Gastroesophageal sphincter (tissue), 4 donors: ENCODE measurements around the gene INPP4B. TPM values are rescaled to one million over a fixed set of nuclear protein-coding genes. Genes with fewer than 3 reads are reported as not detected.

ENCODE experiments used
- ATAC-seq: fragments of 150-250 bp; one replicate; pipeline ENCODE4 v1.9.1; 2016; ENCODE audit warnings: mild to moderate bottlenecking, moderate library complexity
- H3K27ac ChIP-seq, 4 donors: fragments of 200-600 bp; sonication (generic) in 3 of 4; 1 replicate in 3 of 4; 2 replicates in 1 of 4; pipeline ENCODE4 v1.5.1; 2016 to 2019
- H3K27me3 ChIP-seq: fragments of 200-600 bp; sonication (generic); one replicate; pipeline ENCODE4 v1.5.1; 2019
- H3K36me3 ChIP-seq, 2 donors: fragments of 200-600 bp; sonication (generic); one replicate each; pipeline ENCODE4 v1.5.1; 2019; ENCODE audit warnings: control low read depth in 1 of 2
- H3K4me1 ChIP-seq, 3 donors: fragments of 200-600 bp; sonication (generic); 1 replicate in 2 of 3; 2 replicates in 1 of 3; pipeline ENCODE4 v1.5.1; 2016 to 2019; ENCODE audit warnings: control low read depth in 2 of 3
- H3K4me3 ChIP-seq, 2 donors: fragments of 200-600 bp; sonication (generic); one replicate each; pipeline ENCODE4 v1.5.1; 2019; ENCODE audit warnings: mild to moderate bottlenecking in 1 of 2, moderate library complexity in 1 of 2
- H3K9me3 ChIP-seq, 3 donors: fragments of 200-600 bp; sonication (generic); one replicate each; pipeline ENCODE4 v1.5.1; 2017 to 2019; ENCODE audit warnings: control low read depth in 2 of 3
- EP300 ChIP-seq: sonication (generic); formaldehyde crosslinking; IDR thresholded peaks from one replicate; pipeline ENCODE4 v1.6.1; 2017; ENCODE audit warnings: antibody characterized with exemption, mild to moderate bottlenecking
- POLR2A ChIP-seq, 2 donors: fragments of 450-650 bp; IDR thresholded peaks; one replicate each; pipeline ENCODE4 v1.6.1; 2017; ENCODE audit warnings: antibody characterized with exemption in 2 of 2, mild to moderate bottlenecking in 2 of 2, moderate library complexity in 1 of 2
- POLR2AphosphoS5 ChIP-seq: sonication (generic); formaldehyde crosslinking; IDR thresholded peaks from one replicate; pipeline ENCODE4 v1.6.1; 2017; ENCODE audit warnings: antibody characterized with exemption
- WGBS, 2 donors: methylation state at CpG; one replicate each; pipeline ENCODE4 v1.1.5; 2018; ENCODE audit warnings: low coverage in 1 of 2; 5-methylcytosine and 5-hydroxymethylcytosine counted together
- total RNA-seq, 4 donors: library from RNA; depleted of rRNA; stranded (reverse); fragments of >200 nt; gene quantifications; one replicate each; pipeline ENCODE4 v1.1.0, GENCODE V29; 2016
- TF ChIP-seq, protein P1 (sequence below), 4 experiments: fragments of 200-600 bp in 2 of 4; fragments of 450-650 bp in 2 of 4; sonication (generic) in 1 of 4; IDR thresholded peaks; one replicate each; pipeline ENCODE4 v1.5.1; 2017 to 2019; ENCODE audit warnings: antibody characterized with exemption in 4 of 4, mild to moderate bottlenecking in 2 of 4, moderate library complexity in 2 of 4

Gene INPP4B
- total RNA-seq, 4 donors from 2014 or later, result 17.6 to 63.8 (median 31.3) TPM

DNA sequence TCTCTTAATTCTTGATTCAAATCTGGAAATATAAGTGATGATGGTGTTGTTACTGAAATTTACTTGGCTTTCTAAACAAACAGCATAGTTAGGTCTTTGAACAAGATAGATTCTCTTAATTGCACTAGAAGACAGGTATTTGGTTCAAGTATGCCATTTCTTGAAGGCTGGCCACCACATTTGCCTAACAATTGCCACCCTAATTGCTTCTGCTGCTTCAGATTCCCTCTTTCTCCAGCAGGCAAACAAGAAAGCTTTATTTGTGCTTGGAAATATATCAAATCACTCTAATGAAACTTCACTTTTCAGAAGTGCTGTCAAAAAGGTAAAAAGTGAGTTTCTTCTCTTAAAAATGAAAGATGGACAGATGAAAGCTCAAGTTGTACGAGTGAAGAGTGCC, 418.6 kb downstream of the INPP4B start:
- no peaks in the 10 kb centered on the region for H3K36me3 ChIP-seq
- H3K27me3 ChIP-seq, result no peaks in the 10 kb centered on the region
- no peak for ATAC-seq
- H3K9me3 ChIP-seq, result no peaks in the 10 kb centered on the region
- 91 to 100% methylated on average over 1 of the region's 1 CpG for WGBS, 2 donors
- H3K4me3 ChIP-seq, result no peak overlapping the region
- no peak for TF ChIP-seq POLR2AphosphoS5
- TF ChIP-seq, protein P1, sequence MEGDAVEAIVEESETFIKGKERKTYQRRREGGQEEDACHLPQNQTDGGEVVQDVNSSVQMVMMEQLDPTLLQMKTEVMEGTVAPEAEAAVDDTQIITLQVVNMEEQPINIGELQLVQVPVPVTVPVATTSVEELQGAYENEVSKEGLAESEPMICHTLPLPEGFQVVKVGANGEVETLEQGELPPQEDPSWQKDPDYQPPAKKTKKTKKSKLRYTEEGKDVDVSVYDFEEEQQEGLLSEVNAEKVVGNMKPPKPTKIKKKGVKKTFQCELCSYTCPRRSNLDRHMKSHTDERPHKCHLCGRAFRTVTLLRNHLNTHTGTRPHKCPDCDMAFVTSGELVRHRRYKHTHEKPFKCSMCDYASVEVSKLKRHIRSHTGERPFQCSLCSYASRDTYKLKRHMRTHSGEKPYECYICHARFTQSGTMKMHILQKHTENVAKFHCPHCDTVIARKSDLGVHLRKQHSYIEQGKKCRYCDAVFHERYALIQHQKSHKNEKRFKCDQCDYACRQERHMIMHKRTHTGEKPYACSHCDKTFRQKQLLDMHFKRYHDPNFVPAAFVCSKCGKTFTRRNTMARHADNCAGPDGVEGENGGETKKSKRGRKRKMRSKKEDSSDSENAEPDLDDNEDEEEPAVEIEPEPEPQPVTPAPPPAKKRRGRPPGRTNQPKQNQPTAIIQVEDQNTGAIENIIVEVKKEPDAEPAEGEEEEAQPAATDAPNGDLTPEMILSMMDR (IDR thresholded peaks at IDR 0.05), result no peak
- no peak for TF ChIP-seq EP300
- no peak overlapping the region for H3K27ac ChIP-seq
- H3K4me1 ChIP-seq, result no peaks in the 10 kb centered on the region

DNA sequence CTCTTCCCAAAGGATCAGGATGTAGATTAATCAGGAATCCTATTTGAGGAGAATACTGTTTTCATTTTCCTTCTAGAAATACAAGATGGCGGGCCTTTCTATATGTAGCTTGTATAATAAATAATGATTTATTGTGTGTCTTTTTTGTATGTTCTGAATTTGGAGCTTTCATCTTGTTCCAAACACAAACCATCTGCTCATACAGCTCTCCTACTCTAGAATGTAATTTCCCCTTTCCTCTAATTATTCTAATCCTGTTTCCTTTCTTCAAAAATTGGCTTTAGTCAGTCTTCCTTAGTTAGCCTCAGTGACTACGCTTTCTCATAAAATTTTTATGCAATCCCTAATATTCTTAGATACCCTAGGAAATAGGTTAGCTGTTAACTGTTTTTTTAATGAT, 422.2 kb downstream of the INPP4B start:
- H3K4me3 ChIP-seq, result no peak overlapping the region
- no peaks in the 10 kb centered on the region for H3K4me1 ChIP-seq
- no peak for ATAC-seq
- no peaks in the 10 kb centered on the region for H3K27me3 ChIP-seq
- H3K27ac ChIP-seq, result no peak overlapping the region
- H3K36me3 ChIP-seq, result no peaks in the 10 kb centered on the region
- no peaks in the 10 kb centered on the region for H3K9me3 ChIP-seq
- no peak for TF ChIP-seq POLR2AphosphoS5
- TF ChIP-seq, protein P1 (IDR thresholded peaks at IDR 0.05), result no peak
- TF ChIP-seq POLR2A (IDR thresholded peaks at IDR 0.05), result no peak
- TF ChIP-seq EP300, result no peak
- 77 to 83% methylated on average over 2 of the region's 2 CpGs for WGBS, 2 donors

DNA sequence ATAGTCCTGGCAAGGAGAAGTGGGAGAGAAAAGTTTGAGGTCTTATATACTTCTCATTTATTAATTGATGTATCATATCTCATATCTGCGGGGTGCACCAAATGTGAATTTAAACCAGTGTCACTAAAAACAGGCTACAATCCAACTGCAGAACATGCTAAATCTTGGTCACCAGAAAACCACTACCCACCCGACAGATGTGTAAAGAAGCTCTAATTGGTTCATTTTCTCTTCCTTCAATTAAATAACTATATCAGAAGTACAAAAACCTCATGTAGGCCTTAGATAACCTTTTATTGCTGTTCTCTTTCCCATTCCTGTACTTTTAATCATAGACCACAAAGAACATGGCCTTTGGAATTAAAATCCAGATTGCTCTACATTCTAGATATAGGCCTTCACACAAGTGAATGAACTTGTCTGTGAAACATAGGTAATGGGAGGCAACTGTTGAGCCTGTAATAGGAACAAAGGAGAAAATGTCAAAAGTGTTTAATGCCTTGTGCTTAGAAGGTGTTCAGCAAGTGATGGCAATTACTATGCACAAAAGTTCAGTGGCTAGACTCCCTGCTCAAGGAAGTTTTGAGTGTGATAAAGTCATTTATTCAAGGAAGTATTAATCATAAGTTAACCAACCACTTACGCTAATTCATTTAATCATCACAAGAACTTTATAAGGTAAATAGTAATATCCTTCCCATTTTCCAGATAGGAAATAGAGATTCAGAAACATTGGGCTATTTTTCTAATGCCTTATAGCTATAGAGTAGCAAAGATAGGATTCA, 425.6 kb downstream of the INPP4B start:
- Histone ChIP-seq H3K27ac (no peak overlapping the region), H3K9me3 (no peaks in the 10 kb centered on the region), H3K4me1 (no peaks in the 10 kb centered on the region), H3K27me3 (no peaks in the 10 kb centered on the region), H3K4me3 (no peak overlapping the region), H3K36me3 (no peaks in the 10 kb centered on the region)
- TF ChIP-seq, protein P1 (IDR thresholded peaks at IDR 0.05), result no peak
- TF ChIP-seq EP300 (no peak), POLR2AphosphoS5 (no peak), POLR2A (IDR thresholded peaks at IDR 0.05) (no peak)
- no peak for ATAC-seq
- 92 to 98% methylated on average over 3 of the region's 3 CpGs for WGBS, 2 donors

DNA sequence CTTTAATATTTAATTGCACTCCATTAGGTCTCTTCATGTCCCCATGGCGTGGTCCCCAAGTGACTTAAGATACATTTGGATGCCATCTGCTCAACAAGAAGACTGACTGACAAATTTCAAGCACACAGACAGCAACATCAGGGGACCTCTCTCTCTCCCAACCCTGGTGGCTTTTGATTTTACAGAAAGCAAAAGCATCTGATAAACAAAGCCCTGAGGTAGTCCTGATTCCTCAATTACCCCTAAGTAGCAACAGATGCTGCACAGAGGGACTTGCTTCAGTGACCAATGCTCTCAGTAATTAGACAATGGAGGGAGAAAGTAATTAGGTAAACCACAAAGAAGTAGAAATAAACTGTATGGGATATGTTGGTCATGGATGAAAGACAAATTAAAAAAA, 426.4 kb downstream of the INPP4B start:
- Histone ChIP-seq H3K27me3 (no peaks in the 10 kb centered on the region), H3K4me3 (no peak overlapping the region), H3K27ac (no peak overlapping the region), H3K4me1 (no peaks in the 10 kb centered on the region), H3K9me3 (no peaks in the 10 kb centered on the region), H3K36me3 (no peaks in the 10 kb centered on the region)
- 86 to 100% methylated on average over 1 of the region's 1 CpG for WGBS, 2 donors
- no peak for TF ChIP-seq POLR2AphosphoS5
- no peak for TF ChIP-seq POLR2A (IDR thresholded peaks at IDR 0.05)
- TF ChIP-seq, protein P1 (IDR thresholded peaks at IDR 0.05), result no peak
- TF ChIP-seq EP300, result no peak
- ATAC-seq, result no peak

DNA sequence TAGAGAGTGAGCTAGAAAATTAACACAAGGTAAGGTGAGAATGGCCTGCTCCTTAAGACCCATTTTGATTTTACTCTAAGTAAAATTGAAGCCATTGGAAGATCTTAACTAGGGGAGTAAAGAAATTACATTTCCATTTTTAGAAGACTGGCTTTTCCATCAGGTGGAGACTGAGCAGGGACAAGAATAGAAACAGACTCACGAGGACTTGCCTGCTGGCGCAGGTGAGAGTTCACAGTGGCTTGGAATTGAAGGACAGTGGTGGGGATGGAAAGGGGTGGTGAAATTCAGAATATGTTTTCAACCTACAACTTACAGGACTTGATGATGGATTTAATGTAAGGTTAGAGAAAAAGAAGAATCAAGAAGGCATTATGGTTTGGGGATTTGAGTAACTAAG, 427.4 kb downstream of the INPP4B start:
- ATAC-seq, result no peak
- TF ChIP-seq, protein P1 (IDR thresholded peaks at IDR 0.05), result no peak
- TF ChIP-seq EP300 (no peak), POLR2A (IDR thresholded peaks at IDR 0.05) (no peak), POLR2AphosphoS5 (no peak)
- no peaks in the 10 kb centered on the region for H3K9me3 ChIP-seq
- H3K4me3 ChIP-seq, result no peak overlapping the region
- no peaks in the 10 kb centered on the region for H3K36me3 ChIP-seq
- no peaks in the 10 kb centered on the region for H3K27me3 ChIP-seq
- WGBS, 2 donors, result 43 to 88% methylated on average over 1 to 2 of the region's 2 CpGs
- H3K4me1 ChIP-seq, result no peaks in the 10 kb centered on the region
- no peak overlapping the region for H3K27ac ChIP-seq
